H1 (cell line): ENCODE data around the gene ASTN1. TPM values are rescaled to one million over a fixed set of nuclear protein-coding genes. Genes with fewer than 3 reads are reported as not detected.

ENCODE experiments used
- E2F6 ChIP-seq: IDR thresholded peaks from 2 replicates; pipeline ENCODE4 v1.6.1; 2012; ENCODE audit warnings: inconsistent platforms
- POLR2A ChIP-seq, 2 experiments: IDR thresholded peaks; 1 replicate in 1 of 2; 2 replicates in 1 of 2; pipeline ENCODE4 v1.6.1; 2011; ENCODE audit warnings: low read depth in 2 of 2, low read length in 2 of 2, mild to moderate bottlenecking in 2 of 2; ENCODE audit errors: control extremely low read depth in 1 of 2
- polyA plus RNA-seq, 7 experiments: library from polyadenylated mRNA; depleted of rRNA in 3 of 7; stranded (reverse) in 5 of 7; unstranded in 2 of 7; fragments of >200 nt in 5 of 7; fragments of 200-250 nt in 2 of 7; gene quantifications; 1 replicate in 5 of 7; 2 replicates in 1 of 7; 4 replicates in 1 of 7; pipeline versions ENCODE4 v1.2.1 to v1.2.3, GENCODE V29; 2011 to 2013; ENCODE audit warnings: missing spikeins in 2 of 7, mixed read lengths in 2 of 7
- total RNA-seq: library from RNA; stranded (reverse); fragmentation: NEBNext Ultra II Directional; extraction: Animal tissue kit (Norgen Biotek cat#: 25700); gene quantifications from 2 replicates; pipeline ENCODE4 v1.2.1, GENCODE V29; 2021

ASTN1 gene
- total and polyA plus RNA-seq, 2 of the 8 experiments (the other 6 are each of a cell fraction or from before 2014, with no cell fraction given) = 2.9 to 4.1 TPM

DNA sequence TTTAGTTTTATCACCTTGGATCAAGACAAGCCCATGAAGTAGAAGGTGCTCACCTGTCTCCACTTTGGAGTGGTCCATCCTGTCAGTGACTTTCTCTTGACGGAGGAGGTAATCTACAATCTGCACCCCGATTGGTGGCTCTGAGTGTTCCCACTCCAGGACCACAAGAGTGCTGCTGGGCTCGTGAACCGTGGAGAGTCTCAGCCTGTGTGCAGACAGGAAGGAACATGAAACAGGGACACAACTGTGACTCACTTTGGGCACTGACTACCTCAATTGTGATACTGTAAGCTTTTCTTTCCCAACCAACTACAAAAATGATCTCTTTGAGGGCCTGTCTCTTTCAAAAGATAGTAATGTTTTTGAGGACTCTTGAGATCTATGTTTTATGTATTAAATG lies 280.2 kb downstream of the ASTN1 start (continued):
- TF ChIP-seq POLR2A (IDR thresholded peaks at IDR 0.05; ENCODE audit: control extremely low read depth in 1 of 2, low read depth in 2 of 2, low read length in 2 of 2) (no peak), E2F6 (no peak)
